IPS DF 4.7 (cell line): ENCODE measurements around the gene WDR93.

Experiments
- DNase-seq: peaks from one replicate; pipeline ENCODE4 v3.0.0-alpha.2; 2013; ENCODE audit warnings: low spot score; ENCODE audit errors: extremely low read depth

WDR93 gene

DNA sequence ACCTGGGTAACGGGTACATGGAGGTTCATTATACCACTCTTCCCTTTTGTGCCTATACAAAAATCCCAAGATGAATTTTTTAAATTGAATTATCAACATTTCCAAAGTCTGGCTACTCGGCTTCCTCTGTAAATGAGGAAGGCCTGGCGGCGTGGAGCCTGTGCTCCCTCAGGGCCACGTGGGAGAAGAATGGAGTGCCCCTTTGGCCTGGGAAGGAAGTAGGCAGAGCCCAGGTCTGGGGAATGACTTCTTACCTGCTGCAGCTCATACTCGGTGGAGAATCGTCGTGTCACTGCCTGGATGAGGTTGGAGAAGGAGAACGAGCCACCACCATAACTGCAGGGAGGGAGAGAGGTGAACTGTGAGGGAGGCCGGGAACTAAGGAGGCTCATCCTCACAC lies 99.6 kb downstream of the WDR93 start:
- DNase-seq = no peak

GRCh38 chr15:89790661-89791060 lies 100.0 kb downstream of the WDR93 start:
- no peak for DNase-seq

DNA sequence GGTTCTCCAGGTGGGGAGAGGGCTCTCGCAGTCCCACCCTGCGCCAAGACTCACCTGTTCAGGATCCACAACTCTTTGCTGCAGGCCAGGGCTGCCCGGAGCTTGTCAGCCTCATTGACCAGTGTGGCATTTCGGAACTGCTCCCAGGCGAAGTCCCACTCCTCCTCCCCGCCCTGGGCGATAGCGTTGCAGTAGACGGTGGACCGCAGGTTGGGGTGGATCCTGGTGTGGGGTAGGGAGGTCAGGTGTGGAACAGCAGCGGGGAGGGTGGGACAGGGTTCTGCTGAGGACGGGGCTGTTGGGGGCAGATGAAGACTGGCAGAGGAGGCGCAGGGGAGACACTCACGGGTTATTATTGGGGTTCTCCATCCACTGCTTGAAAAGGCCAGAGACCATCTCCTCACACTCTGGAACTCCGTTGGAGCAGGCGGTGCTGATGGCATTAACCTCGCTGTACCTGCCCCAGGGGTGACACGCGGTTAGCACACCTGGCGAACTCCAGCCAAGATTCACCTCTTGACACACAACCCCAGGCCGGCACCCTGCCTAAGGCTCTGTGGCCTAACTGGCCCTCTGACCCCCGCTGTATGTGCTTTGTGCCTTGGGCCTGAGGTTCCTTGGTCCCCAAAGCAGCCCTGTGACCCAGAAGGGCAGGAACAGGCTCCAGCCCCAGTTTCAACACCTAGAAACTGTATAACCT lies 101.6 kb downstream of the WDR93 start:
- no peak for DNase-seq
